Measurements from ENCODE around the gene PARD3.

DNA sequence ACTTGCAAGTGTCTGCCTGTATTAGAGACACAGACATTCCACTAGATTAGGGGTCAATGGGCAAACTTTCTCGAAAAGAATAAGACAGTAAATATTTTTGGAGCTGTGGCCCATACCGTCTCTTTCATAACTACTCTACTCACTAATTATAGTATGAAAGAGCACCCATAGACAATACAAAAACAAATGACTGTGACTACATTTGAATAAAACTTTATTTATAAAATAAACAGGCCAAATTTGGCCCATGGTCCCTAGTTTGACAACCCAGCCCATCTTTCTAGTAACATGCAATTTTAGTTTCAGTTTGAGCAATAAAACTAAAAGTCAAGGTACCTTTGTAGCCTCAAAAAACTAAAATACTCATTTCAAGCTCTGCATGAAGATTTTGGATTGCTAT, 294.6 kb downstream of the PARD3 start:
- TF ChIP-seq POLR2A (IDR thresholded peaks at IDR 0.05) (no peak), POLR2AphosphoS5 (IDR thresholded peaks at IDR 0.05) (no peak)
- TF ChIP-seq, protein P1, sequence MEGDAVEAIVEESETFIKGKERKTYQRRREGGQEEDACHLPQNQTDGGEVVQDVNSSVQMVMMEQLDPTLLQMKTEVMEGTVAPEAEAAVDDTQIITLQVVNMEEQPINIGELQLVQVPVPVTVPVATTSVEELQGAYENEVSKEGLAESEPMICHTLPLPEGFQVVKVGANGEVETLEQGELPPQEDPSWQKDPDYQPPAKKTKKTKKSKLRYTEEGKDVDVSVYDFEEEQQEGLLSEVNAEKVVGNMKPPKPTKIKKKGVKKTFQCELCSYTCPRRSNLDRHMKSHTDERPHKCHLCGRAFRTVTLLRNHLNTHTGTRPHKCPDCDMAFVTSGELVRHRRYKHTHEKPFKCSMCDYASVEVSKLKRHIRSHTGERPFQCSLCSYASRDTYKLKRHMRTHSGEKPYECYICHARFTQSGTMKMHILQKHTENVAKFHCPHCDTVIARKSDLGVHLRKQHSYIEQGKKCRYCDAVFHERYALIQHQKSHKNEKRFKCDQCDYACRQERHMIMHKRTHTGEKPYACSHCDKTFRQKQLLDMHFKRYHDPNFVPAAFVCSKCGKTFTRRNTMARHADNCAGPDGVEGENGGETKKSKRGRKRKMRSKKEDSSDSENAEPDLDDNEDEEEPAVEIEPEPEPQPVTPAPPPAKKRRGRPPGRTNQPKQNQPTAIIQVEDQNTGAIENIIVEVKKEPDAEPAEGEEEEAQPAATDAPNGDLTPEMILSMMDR (IDR thresholded peaks at IDR 0.05), result no peak
